ENCODE measurements around the gene ABCD3.

ABCD3 gene

DNA sequence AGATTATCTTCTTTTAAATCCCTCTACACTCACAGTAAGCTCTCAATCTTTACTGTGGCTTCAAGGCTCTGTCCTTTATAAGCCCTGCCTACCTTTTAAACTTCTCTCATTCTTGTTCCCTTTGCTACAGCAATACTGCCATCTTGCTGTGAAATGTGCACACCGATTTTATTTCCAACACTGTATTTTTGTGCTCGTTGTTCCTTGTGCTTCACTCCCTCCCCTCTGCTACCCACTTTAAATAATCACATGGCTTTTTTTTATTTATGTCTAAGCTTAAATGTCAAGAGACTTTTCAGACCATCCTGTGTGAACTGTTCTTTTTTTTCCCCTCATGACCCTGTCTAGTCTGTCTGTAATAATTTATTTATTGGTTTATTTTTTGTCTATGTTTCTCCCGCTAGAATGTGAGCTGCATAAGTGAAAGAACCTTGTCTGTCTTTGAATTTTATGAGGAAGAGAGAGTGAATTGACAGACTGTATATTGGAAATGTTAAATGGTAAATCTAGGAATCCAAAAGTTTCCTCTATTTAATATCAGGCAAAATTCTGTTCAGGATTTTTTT, 45.7 kb downstream of the ABCD3 start:
- DNase-seq: no peak

DNA sequence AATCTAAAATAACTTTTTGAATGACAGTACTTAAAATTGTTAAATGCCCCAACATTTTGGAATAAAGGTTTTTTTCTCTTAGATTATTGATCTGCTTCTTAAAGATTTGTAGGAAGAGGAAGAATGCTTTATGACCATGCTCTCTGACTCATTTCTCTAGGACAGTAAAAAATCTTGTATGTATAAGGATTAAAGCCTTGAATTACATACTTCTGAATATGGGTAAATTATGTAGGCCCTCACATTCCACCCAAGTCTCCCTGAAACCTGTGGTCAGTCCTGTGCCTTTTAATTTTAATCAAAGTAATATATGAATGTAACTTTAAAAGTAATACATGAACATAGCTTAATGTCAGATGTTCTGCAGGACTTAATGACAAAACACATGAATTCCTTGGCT, 50.5 kb downstream of the ABCD3 start:
- no peak for DNase-seq

DNA sequence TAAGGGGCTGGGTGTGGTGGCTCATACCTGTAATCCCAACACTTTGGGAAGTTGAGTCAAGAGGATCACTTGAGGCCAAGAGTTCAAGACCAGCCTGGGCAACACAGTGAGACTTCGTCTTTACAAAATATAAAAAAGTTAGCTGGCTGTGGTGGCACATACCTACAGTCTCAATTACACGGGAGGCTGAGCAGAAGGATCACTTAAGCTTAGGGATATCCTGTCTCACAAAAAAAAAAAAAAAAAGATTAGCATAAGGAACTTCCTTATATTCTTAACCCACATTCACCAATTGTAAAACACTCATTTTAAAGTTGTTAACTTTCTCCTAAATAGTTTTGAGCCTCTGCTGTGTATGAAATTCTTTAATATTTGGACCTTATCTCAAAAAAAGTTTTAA, 53.1 kb downstream of the ABCD3 start:
- no peak for DNase-seq

DNA sequence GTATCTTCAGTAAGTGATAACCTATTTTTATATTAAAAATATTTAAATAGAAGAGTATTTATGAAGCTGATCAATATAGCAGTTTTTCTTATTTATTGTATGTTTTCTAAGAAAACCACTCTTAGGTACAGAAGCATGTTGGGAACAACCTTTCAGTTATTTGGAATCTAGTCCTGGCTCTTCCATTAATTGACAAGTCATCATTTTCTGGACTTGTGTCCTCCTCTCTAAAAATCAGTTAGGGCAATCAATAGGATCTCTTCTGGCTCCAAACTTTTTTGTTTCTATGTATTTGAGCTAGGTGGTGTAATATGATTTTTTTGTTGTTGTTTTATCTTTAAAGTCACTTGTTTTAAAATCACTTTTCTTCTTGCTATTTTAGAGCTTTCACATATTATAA, 57.0 kb downstream of the ABCD3 start:
- DNase-seq: no peak

DNA sequence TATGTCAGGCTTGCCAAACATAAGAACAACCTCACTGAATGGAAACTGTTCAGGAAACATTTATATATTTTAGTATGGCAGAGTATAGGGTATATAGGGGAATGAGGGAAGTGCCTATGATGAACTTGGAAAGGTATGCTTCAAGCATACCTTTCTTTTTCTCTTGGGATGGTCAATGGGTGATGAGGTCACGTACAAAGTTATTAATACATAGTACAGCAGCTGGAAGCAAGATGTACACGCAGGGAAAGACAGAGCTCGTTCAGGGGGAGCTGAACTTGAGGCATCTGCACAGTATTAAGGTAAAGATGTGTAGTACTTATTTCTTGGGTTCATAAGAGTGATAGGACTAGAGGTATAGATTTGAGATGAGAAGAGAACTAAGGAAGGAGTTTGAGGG, 61.5 kb downstream of the ABCD3 start:
- no peak for DNase-seq

DNA sequence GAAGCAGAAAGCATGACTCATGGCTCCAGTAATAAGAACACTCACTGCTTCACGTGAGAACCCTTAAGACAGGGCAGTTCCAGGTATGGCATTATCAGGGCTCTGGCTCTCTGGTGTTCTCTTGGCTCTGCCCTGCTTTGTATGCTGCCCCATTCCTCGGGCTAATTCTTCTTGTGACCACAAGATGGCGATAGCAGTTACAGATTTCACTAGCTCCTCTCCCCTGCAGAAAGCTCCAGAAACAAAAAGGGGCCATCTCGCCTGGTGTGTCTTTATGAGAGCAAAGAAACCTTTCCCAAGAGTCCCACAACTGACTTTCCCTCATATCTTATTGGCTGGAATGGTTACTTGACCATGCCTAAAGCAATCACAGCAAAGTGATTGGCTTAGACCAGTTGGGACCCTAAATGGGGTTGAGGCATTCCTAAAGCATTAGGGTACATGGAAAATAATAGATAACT, 63.3 kb downstream of the ABCD3 start:
- DNase-seq: no peak

DNA sequence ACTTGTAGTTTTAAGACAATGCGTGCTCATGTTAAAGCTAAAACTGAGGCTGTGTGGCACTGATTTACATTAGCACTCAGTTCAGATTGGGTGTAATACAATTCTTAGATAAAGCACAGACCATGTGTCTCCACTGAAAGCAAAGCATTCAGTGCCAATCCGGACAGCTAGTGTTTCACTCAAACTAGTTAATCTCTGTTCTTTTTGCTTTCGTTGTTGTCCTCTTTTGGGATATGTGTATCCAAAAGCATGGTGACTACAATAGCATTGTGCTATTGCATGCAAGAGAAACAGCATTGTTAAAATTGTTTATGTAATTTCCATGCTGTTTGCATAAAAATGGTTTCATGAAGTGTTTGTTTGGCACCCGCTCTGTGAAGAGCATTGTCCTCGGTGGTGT, 68.8 kb downstream of the ABCD3 start:
- DNase-seq: no peak

DNA sequence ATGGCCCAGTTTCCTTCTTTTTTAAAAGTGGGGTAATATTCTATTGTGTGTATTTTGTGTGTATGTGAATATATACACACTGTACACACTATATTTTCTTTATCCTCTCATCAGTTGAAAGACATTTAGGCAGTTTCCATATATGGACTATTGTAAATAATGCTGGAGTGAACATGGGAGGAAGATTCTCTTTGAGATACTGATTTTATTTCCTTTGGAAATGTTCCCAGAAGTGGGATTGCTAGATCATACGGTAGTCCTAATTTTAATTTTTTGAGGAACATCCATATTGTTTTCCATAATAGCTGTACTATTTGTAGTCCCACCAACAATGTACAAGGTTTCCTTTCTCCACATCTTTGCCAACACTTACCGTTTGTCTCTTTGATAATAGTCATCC, 72.4 kb downstream of the ABCD3 start:
- no peak for DNase-seq

DNA sequence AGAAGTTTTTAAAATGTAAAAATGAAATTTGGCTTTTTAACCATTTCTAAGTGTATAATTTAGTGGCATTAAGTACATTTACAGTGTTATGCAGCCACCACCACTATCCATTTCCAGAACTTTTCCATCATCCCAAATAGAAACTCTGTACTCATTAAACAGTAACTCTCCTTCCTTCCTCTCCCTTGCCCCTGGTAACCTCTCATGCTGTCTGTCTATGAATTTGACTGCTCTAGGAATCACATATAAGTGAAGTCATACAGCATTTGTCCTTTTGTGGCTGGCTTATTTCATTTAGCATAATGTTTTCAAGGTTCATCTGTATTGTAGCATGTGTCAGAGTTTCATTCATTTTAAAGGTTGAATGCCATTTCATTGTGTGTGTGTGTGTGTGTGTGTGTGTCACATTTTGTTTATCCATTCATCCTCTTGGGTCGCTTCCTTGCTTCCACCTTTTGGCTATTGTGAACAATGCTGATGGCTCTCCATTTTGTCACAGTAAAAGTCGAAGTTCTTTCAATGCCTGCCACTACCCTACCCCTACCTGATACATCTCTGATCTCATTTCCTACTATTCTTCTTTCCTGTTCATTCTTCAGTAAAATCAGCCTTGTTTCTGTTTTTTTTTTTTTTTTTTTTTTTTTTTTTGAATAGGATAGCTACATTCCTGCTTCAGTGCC, 78.0 kb downstream of the ABCD3 start:
- DNase-seq: no peak

DNA sequence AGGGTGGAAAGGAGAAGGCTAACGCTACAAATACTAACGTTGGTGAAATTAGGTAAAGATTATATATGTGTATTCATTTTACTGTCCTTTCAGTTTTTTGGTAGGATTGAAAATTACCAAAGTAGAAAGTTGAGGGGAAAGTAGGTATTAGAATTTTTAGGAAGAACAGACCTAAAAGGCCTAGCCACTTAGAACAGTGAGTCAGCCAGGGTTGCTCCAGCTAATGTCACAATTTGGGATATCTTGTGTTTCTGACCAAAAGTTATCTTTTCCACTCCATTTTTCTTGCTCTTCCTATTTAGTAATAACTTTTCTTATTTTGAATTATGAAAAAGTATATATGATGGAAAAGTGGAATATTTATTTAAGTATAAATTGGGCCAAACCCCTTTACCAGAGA, 83.2 kb downstream of the ABCD3 start:
- no peak for DNase-seq

DNA sequence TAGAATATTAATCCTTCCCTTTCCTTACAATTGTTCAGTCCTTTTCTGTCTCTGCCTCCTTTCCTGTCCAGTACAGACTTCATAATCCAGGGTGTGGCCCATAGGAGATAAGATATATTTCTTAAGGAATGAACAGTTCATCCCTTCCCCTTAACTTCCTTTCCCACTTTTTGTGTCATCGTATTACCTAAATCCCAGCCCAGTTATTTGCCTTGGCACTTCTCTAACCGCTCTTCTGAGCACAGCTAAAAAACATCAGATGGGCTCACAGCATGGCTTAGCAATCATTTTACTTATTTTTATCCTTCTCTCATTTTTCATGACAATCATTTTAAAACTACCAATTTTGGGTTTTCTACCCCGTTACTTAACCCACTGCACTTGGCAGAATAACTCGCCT, 83.7 kb downstream of the ABCD3 start:
- DNase-seq: no peak

DNA sequence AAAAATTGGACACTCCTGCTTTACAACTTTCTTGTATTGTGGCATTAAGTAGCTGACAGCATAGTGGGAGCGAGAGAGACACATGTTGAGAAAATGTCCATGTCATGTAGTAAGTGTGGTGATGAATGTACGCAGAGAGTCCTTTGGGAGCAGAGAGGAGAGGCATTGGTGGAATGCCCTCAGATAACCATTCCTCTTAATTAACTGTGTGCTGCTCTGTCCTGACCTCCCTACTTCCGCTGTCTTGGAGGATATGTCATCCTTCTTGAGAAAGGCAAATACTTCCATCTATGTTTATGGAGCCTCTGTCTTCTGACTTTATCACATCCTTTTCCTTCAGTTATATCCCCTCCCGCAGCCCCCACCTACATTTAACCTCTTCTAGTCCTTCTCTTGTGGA, 85.0 kb downstream of the ABCD3 start:
- no peak for DNase-seq

DNA sequence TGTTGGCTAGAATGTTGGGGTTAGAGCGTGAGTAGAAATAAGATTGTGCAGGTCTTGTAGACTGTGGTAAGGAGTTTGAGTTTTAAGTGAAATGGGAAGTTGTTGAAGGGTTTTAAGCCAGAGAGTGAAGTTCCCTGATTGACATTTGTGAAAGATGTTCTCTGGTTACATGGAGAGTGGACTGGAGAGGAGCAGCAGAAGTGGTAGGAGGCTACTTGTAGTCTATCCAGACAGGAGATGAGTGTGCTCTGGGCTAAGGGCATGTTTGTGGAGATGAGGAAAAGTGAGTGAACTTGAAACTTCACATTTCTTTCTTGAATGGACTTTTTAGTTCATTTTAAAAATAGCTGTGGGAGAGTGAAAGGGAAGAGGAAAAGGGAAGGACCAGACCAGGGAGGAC, 86.4 kb downstream of the ABCD3 start:
- no peak for DNase-seq

DNA sequence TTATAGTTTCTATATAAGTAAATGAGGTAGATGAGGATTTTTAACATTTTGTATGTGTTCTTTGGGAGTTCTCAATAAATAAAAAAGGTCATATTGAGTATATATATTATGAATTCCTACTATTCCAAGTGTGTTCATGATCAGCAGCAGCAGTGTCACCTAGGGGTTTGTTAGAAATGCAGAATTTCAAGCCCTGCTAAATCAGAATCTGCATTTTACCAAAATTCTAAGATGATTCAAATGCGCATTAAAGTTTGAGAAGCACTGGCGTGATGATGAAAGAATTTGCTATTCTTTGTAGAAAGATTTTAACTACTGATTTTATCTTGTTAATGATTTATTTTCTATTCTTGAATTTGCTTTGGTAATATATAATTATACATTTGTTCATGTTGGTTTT, 94.6 kb downstream of the ABCD3 start:
- DNase-seq: no peak

DNA sequence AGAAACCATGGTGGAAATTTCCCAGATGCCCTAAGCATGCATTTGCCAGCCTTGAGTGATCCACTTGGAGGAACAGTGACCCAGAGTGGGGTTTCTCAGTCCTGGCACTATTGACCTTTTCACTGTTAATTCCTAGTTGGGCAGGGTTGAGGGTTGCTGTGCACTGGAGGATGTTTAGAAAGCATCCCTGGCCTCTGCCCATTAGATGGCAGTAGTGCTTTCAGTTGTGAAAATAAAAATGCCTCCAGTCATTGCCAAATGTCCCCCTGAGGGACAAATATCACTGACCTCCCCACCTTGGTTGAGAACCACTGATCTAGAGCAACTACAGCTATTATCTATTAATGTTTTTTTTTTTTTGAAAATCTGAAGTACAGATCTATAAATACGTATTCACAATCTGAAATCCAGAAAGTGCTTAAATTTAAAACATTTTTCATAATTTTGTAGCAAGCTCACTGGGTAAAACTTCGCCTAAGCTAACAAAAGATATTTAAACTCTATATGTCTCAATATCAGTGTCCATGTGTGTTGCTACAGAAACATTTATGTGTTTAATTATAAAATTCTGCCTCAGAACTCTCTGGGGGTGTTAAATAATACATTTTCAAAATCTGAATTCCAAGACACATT, 96.0 kb downstream of the ABCD3 start:
- DNase-seq: no peak

DNA sequence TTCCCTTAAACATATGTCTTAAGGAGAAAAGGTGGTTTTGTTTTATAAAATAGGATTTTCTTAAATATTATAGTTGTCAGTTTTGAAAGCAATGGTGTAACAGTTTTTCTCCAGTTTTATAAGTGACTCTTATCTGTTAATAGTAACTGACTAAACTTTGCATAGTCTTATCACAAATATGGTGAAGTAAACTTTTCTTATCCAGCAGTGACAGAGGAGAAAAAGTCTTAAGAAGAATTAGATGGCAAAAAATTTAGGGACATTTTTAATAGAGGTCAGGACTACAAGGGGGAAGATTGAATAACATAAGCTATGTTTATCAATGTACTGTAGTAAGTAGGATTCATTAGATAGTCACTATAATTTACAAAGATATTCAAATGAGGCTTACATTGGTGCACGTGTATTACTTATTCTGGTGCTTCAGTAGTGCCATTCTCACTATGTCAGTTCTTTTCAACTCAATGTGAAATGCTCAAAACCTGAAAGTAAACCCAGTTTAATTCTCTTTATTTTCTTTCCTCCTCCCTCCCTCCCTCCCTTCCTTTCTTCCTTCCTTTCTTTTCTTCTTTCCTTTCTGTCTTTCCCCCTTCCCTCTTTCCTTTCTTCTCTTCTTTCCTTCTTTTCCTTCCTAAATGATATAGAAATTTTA, 97.2 kb downstream of the ABCD3 start:
- DNase-seq: no peak

DNA sequence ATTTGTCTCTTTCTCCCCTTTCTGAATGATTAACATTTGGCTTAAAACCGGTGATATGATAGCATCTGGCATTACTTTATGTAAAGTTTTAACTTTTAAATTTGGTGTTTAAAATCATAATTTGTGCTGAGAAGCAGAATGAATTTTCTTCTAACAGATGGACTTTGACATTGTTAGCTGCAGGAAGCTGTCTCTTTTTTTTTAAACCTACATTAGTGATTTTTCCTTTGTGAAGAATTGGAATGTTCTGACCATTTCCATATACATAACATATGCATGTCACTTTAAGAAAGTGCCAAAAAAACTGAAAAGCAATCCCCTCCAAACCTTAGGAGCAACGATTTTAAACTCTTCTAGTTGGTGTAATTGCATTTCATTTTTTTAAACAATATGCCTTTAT, 101.2 kb downstream of the ABCD3 start:
- DNase-seq: no peak

DNA sequence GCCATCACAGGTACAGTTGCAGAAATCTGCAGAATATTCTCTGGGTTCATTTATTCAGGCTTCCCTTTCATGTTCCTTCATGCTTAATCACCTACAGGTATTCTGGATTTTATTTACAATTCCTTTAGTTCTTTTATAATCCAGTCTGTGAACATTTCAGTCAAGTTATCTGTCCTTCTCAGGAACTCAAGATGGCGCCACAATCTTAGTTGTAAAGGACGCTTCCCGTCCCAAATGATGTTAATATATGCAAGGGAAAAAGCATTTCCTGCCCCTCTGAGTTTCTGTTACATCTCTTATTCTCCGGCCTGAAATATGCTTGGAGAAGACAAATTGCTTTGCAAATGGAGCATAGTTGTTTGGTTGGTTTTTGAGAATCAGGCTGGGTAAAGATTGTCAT, 104.1 kb downstream of the ABCD3 start:
- no peak for DNase-seq

DNA sequence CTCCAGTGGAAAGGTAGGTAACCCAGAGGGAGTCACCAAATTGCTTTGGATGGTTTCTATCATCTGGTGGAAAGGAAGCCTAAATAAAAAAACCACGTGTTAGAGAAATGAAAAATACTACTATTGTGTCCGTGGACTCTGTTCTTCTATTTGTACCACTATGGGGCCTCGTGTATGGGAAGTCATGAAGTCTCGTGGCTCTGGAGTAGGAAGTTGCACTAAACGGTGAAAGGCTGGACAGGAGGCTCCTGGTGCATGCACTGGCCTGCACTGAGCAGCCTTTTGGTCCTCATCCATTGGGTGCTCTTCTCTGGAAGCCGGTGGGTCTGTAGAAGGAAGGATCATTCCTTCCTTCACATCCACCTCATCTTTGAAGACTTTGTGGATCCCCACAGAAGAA, 106.3 kb downstream of the ABCD3 start:
- no peak for DNase-seq

DNA sequence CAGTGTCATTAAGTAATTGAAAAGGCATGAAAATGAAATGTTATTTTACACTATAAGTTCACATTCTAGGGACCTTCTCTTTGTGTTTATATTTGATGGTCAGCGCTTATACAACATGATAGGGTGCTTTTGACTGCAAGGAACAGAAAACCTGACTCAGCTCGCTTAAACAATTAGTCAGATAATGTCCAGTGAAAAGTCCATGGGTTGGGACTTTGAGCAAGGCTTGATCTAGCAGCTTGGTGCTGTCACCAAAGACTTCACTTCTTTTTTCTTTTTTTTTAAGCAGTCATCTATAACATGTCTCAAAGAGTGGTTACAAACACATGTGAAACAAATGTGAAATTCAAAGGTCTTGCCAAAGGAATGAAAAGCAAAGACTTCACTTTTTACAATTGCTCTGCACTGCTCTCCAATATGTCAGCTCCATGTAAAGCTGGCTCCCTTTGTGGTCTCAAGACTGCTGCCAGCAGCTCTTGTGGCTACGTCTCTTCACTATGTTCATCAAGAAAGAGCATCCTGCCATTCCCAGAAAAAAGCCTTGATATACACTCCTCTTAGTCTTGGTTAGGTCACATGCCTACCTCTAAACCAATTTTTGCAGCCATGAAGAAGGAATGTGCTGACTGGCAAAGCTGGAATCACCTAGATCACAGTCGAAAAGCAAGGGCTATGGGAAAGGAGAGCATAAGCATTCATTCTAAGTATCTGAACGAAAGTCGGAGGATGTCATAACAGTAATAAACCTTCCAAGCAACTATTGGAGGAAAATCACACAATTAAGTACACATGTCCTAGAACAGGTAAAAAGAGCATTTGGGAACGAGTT, 108.2 kb downstream of the ABCD3 start:
- DNase-seq: no peak

DNA sequence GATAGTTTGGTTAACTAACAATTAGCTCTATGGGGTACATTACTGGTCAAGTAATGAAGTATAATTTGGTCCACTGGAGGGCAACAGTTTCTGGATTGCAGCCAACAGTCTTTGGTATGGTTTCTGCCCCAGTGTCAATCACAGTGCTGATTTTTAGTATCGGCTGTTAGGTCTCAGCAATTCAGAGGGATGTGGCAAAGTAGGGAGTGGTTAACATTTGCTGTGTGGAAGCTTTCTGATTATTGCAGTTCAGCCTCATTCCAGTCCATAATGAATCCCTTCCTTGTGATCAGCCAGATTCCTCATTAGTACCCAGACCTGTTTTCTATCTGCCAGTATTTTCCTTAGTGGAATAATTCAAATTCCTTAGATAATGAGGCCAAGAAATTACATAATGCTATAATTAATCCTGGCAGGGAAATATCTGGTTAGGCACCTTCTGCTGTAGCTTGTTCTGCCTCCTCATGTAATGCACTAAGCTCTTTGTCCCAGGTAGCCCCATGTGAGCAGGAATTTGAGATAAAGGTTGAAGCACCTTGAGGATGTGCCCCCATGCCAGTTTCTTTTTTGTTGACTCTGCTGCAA, 109.3 kb downstream of the ABCD3 start:
- DNase-seq: no peak

DNA sequence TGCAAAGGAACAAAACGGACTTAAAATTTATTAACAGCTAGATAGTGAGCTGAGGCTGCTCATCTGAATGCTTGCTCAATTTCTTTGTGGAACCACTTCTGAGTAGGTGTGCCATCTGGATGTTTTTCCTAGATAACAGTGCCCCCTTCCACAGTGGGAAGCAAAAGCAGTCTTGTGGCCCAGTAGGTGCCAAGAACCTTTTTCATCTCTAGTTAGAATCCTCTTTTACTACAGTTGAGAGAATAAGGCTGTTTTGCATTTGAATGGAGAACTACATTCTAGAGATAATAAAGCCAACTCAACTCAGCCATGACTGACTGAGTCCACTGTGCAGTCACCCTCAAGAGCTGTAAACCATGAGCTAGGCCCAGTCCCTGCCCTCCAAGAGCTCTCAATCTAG, 110.1 kb downstream of the ABCD3 start:
- DNase-seq: no peak

DNA sequence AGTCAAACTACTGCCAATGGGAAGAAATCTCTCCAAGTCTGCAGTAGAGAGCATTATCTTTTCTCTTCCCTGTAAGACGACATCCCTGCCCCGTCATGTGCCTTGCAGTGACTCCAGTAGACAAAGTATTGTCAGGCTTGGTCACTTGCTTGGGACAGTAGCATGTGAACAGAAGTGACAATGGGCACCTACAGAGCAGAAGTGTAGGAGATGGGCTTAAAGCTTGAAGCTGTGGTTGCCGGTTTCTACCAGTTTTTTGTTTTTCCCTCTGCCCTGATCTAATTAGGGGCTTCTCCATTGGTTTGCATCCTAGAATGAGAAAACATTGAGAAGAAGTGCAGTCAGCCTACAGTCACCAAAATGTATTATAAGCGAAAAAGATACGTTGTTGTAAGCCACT, 110.6 kb downstream of the ABCD3 start:
- DNase-seq: no peak
